T-helper 9 cell (primary cell): Measurements from ENCODE around the gene SKA2.
A peak's percentile ranks its signal among the peaks of the same experiment; 100 is the strongest.
"Not testable (repeated sequence)": the region's sequence is repeated elsewhere in the genome, so short reads cannot be mapped to it uniquely, and the experiment has no call there.

Experiments
- DNase-seq: peaks from one replicate; pipeline ENCODE4 v3.0.0-alpha.2; 2020

Gene SKA2

GRCh38 chr17:59151006-59151405, 4.0 kb downstream of the SKA2 start:
- DNase-seq = no peak

- no peak for DNase-seq
Observed at GRCh38 chr17:59149841-59150511, 5.0 kb downstream of the SKA2 start.

GRCh38 chr17:59149051-59149450, 5.9 kb downstream of the SKA2 start:
- DNase-seq = no peak

GRCh38 chr17:59145571-59146096, 9.4 kb downstream of the SKA2 start:
- DNase-seq = no peak

DNA sequence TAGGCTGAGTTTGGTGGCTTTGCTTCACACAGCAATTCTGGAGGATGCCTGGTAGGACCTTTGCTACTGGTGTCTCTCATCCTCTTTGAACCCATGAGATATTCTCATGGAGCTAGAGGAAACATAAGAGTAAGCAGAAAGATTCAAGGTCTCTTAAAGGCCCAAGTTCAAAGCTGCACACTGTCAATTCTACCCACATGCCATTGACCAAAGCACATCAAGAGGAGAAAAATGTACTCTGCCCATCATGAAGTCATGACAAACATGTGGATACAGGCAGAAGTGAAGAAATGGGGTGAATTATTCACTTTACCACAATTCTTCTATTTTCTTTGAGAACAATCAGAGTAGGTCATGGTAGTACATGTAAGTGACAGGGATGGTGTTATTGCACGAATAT, 13.1 kb downstream of the SKA2 start:
- no peak for DNase-seq

DNA sequence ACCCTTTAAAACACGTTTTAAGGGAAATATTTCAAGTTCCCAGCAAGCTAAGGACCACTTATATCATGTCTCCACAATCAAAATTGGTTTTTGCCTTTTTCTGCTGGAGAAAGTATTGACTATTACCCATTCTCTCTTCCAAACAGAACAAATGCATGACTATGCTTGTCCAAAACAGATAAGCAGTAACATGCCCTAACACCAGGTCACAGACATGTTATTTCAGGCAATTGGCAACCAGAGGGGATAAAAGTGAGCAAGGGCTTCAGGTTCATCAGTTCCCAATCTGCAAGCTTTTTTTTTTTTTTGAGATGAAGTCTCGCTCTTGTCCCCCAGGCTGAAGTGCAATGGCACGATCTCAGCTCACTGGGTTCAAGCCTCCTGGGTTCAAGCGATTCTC, 15.0 kb downstream of the SKA2 start:
- no peak for DNase-seq

DNA sequence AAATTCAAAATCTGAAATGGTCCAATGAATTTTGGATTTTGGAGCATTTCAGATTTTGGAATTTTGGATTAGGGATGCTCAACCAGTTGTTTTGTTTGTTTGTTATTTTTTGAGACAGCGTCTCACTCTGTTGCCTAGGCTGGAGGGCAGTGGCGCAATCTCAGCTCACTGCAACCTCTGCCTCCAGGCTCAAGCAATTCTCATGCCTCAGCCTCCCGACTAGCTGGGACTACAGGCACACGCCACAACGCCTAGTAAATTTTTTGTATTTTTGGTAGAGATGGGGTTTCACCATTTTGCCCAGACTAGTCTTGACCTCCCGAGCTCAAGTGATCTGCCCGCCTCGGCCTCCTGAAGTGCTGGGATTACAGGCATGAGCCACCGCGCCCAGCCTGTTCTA, 16.6 kb downstream of the SKA2 start:
- DNase-seq = not testable (repeated sequence)

DNA sequence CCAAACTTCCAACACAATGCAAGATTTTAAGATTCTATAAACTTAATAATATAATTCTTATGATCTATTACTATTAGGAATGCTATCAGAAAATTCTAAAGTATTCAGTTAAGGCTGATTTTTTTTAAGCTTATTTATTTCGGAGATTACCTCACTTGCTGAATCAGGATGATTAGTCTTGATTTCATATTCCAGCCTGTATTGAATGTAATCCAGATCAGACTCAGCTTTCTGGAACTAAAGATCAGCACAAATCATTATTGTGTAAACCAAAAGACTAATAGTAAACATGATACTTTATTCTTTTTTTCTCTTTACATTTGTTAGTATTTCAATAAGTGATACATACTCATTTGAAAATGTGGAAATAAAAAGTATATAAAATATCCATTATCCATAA, 23.9 kb downstream of the SKA2 start:
- no peak for DNase-seq

DNA sequence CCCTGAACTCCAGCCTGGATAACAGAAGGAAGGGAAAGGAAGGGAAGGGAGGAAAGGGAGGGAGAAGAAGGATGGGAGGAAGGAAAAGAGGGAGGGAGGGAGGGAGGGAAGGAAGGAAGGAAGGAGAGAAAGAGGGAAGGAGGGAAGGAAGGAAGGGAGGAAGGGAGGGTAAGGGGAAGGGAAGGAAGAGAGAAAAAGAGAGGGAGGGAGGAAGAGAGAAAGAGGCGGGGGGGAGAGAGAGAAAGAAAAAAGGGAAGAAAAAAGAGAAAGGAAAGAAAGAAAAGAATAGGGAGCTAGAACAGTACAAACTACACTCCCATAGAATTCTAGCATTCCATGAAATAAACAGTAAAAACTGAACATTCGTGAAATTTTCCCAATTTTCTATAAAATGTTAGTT, 25.2 kb downstream of the SKA2 start:
- DNase-seq = no peak

- DNase-seq = no peak
Observed at GRCh38 chr17:59126809-59127417, 28.1 kb downstream of the SKA2 start.

GRCh38 chr17:59124665-59125064, 30.3 kb downstream of the SKA2 start:
- DNase-seq = no peak

- no peak for DNase-seq
Observed at GRCh38 chr17:59121901-59122480, 33.0 kb downstream of the SKA2 start.

DNA sequence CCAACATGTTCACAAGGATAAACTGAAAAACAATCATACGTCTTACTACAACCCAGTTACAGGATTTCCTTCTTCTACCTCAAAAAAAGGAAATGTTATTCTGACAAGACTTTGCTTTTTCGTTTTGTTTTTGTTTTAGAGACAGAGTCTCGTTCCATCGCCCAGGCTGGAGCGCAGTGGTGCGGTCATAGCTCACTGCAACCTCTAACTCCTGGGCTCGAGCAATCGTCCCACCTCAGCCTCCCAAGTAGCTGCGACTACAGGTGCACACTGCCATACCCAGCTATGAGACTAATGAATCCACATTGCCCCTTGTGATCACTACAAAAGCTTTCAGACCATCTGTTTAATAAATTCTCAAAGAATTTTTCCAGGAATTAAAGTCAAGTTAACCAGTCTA, 39.5 kb downstream of the SKA2 start:
- no peak for DNase-seq

- DNase-seq = no peak
Observed at GRCh38 chr17:59111539-59111938, 43.4 kb downstream of the SKA2 start.

- no peak for DNase-seq
Observed at GRCh38 chr17:59110973-59111372, 44.0 kb downstream of the SKA2 start.

DNA sequence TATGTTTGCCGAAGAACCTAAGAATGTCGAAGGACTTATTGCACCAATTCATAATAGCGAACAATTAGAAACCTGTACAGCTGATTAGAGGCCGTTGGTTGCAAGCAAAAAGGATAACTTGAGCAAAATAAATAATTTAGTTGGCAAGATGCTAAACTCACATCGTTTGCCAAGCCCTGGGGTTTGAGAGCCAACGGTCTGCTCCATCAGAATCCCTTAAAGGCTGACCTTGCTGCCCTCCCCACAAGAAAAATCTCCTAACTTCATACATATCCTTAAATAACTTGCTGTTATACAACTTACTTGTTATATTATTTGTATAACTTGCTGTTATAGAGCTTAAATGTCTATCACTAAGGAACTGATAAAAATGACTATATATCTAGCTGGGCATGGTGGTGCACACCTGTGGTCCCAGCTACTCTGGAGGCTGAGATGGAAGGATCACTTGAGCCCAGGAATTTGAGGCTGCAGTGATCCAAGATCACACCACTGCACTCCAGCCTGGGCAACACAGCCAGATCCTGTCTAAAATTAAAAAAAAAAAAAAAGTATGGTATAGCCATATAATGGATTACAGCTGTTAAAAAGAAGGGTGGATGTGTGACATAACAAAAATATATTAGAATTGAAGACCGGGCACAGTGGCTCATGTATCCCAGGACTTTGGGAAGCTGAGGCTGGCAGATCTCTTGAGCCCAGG, 46.4 kb downstream of the SKA2 start:
- DNase-seq = no peak

DNA sequence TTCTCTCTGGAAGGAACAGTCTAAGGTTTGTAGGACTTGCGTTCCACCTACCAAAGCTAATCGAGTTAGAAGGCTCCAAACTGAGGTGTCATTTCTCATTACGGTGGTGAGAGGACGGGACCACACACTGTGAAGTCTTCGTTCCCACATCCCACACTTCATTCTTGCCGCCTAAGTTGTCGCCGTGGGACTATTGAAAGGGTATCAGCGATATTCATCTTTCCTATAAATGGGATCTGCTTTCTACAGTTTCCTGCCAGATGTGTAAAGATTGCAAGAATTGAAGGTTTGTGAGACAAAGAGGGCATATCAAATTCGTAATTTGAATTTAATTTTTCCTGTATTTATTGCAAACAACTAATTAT, 47.7 kb downstream of the SKA2 start:
- DNase-seq = no peak

DNA sequence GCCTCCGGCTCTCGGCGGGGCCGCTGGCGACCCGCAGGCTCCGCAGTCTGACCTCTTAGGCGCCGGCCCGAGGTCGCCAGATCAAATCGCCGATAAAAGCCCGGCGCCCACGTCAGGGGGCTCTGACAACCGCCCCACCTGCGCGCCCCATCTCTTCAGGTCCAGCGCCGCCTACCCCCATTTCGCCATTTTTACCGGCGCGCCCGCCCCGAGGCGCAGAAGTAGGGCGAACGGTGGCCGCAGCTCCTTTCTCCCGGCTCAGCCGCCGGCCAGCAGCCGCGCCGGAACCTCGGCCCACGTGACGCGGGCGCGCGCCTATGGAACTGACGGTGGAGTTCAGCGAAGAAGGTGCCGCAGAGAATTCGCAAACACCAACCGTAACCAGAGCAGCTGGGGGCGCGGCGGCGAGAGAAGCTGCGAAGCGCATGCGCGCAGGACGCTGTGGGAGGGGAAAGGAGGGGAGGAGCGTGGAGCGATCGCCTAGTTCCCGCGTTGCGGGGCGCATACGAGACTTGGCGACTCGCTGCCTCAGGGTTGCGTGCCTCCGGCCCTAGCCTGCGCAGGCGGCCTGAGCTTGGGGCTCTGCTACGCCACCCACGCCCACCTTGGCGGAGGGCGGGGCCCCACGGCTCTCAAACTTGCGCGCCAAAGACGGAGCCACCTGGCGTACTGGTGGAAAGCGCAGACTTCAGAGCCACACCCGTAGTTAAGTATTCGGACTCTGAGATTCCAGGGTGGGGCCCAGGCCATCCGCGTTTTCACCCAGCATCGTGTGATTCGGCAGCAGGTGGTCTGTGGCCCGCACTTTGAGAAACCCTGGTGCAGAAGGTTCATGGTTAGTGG, 48.3 kb downstream of the SKA2 start, which contains the start of gene TRIM37:
Gene TRIM37 (minus strand): TSS at position 418 of the 843 bp plus-strand sequence. CDS start 419 bp downstream, outside the sequence.
- DNase-seq = peak; percentile 94

DNA sequence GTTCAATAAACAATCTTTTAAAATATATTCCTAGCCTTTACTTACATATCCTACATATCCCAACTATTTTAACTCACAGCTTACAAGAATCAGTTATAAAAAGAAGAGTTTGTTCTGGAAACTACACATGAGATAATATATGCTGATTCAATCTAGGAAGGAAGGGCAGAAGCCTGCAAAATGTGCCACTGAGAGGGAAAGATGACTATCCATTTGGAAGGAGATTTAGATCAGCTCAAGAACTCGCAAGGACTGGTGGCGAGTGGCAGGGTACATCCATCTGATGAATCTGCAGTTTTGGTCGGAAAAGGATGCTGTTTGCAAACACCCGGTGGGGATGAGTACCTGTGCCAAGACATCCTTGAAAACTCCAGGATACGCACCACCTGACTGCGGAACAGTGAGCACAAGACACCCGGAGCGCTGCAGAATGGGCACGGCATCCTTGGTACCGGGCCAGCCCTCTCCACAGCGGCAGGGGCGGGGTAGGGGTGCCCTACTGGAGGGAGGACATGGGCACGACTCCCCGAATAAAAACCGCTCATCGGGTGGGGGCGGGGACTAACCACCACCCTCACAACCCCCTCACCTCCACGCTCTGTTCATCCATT, 49.0 kb downstream of the SKA2 start:
- DNase-seq = peak; percentile 73

- DNase-seq = no peak
Observed at GRCh38 chr17:59101178-59101577, 53.8 kb downstream of the SKA2 start.

DNA sequence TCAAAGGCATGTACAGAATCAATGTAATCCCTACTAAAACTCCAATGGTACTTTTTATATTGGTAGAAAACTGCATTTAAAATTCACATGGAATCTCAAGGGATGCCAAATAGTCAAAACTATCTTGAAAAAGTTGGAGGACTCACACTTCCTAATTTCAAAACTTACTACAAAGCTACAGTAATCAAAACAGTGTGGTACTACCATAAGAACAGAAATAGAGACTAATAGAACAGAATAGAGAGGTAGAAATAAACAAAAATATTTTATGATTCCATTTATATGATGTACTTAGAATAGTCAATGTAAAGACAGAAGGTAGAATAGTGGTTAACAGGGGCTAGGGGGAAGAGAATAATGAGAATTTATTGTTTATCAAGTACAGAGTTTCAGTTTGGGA, 57.1 kb downstream of the SKA2 start:
- no peak for DNase-seq

DNA sequence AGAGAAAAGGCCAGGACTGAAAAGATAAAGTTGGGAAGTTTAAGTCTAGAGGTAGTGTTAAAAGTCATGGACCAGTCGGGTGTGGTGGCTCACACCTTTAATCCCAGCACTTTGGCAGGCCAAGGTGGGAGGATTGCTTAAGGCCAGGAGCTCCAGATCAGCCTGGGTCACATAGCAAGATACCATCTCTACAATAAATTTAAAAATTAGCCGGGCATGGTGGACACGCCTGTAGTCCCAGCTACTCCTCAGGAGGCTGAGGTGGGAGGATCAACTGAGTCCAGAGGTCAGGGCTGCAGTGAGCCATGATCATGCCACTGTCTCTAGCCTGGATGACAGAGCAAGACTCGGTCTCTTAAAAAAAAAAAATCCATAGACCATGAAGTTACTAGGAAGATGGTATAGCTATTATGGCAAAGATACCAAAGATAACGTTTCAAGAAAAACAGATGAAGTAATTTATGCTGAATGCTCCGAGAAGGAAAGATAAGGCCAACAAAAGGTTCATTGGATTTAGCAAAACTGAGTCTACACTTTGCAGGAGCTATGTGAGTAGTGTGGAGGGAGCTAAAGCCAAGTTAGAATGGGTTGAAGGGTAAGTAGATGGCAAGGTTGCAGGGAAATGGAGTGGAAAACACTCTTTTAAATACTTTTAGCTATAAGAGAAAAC, 60.0 kb downstream of the SKA2 start:
- no peak for DNase-seq
